Testis (tissue), 2 donors: ENCODE data around the gene CXXC4.

ENCODE experiments used
- CTCF ChIP-seq, 3 experiments: fragments of 450-650 bp in 2 of 3; fragments of 200-600 bp in 1 of 3; sonication (generic) in 1 of 3; IDR thresholded peaks; one replicate each; pipeline ENCODE4 v1.5.1; 2016 to 2019; ENCODE audit warnings: antibody characterized with exemption in 3 of 3, mild to moderate bottlenecking in 2 of 3, moderate library complexity in 1 of 3
- POLR2A ChIP-seq: fragments of 450-650 bp; IDR thresholded peaks from one replicate; pipeline ENCODE4 v1.6.1; 2017; ENCODE audit warnings: antibody characterized with exemption, mild to moderate bottlenecking, moderate library complexity

- no peak for TF ChIP-seq POLR2A
- no peak for TF ChIP-seq CTCF (IDR thresholded peaks at IDR 0.05)
Measured at GRCh38 chr4:104421566-104421965, 73.1 kb downstream of the CXXC4 start.
